Stimulated activated CD8-positive, alpha-beta memory T cell treated with anti-CD3 and anti-CD28 coated beads, Interleukin-4, amount 100 ng/mL, for 24 hours (primary cell): ENCODE data around the gene DCAF4L1.

Source experiments
- DNase-seq: peaks from one replicate; pipeline ENCODE4 v3.0.0-alpha.2; 2020; ENCODE audit warnings: low read depth

The DCAF4L1 gene

GRCh38 chr4:41990365-41991111 lies 9.0 kb downstream of the DCAF4L1 start, which contains the start of gene SLC30A9:
Gene SLC30A9 (plus strand): TSS chr4:41990530. CDS start chr4:41990652, 122 bp downstream.
- DNase-seq, result peak; percentile 88

- no peak for DNase-seq
Observed at GRCh38 chr4:41991916-41992767, 10.6 kb downstream of the DCAF4L1 start.

GRCh38 chr4:41992967-41993857 lies 11.7 kb downstream of the DCAF4L1 start:
- no peak for DNase-seq

- DNase-seq, result no peak
Observed at GRCh38 chr4:41994461-41994985, 13.0 kb downstream of the DCAF4L1 start.

GRCh38 chr4:41998019-41998418 lies 16.5 kb downstream of the DCAF4L1 start:
- no peak for DNase-seq

GRCh38 chr4:41999321-41999720 lies 17.8 kb downstream of the DCAF4L1 start:
- no peak for DNase-seq

GRCh38 chr4:42008011-42008786 lies 26.6 kb downstream of the DCAF4L1 start:
- no peak for DNase-seq

GRCh38 chr4:42015438-42015837 lies 33.9 kb downstream of the DCAF4L1 start:
- DNase-seq, result no peak

GRCh38 chr4:42018451-42018850 lies 36.9 kb downstream of the DCAF4L1 start:
- DNase-seq, result no peak
